GF-D8 (cell line): ENCODE measurements around the gene DBN1.

ENCODE experiments used
- DNase-seq: peaks from one replicate; lab custom pipeline; 2025; lab: John Stamatoyannopoulos, UW

The DBN1 gene

DNA sequence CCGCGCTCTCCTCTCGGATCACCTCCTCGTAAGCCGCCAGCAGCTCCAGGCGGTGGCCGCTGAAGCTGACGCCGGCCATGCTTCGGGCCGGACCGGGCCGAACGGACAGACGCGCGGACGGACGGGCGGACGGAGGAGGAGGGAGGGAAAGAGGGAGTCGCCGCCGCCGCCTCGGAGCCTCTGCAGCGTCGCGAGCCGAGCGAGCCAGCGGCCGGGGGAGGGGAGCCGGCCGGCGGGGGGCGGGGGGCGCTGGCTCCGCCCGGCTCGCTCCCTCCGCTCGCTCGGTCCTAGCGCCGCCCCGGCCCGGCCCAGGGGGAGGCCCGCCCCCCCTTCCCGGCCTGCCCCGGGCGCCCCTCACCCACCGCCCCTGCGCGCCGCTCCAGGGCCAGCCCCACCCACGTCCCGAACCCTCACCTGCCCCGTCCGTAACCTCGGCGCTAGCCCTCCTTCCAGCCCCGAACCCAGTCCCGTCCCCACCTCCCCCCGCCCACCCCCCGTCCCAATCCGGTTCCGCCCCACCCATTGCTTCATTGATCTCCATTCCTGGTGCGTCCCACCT is at the start of gene DBN1:
Gene DBN1 (minus strand): TSS at position 192 of the 559 bp plus-strand sequence. CDS start 113 bp downstream, at position 79.
- no peak for DNase-seq

DNA sequence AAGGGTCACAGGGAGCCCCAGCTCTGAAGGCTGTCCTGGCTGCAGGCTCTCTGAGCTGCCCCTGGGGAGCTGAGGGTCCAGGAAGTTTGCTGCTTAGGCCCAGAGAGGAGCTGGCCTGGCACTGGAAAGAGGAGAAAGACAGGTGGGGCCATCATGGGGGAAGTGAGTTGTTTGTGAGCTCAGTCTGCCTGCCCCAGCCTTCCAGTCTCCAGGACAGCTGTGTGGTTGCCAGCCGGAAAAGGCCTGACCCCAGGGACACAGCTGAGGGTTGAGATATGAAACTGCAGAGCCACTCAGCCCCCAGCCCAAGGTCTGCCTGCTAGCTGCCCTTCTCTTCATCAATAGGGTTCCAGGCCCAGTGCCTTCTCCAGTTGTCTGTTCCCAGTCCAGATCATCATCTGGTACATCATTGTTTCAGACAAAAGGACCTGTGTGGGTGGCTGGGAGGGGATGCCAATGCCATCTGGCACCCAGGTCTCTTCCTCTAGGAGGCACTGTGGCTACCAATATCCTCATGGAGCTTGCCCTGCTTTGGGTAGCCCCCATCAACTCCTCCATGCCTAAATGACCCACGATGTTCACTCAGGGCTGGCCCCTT is 47.6 kb upstream of the DBN1 start:
- DNase-seq: peak; percentile 60

DNA sequence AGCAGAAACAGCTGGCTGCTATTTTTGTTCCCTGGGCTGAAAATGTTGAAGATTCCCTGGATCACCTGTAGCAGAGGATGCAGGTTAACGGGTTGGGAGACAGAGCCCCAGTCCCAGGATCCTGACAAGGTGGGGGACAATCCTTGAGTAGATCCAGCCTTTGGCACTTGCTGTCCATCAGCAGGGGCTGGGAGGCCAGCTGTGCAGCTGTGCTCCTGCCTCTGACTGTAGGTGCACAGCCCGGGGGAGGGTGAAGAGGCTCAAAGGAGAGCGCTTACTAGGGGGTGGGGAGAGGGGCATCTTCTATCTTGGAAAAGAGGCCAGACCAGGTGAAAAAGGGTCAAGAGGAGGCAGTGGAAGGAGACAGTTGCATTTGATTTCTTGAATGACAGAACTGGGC is 46.8 kb upstream of the DBN1 start:
- no peak for DNase-seq

DNA sequence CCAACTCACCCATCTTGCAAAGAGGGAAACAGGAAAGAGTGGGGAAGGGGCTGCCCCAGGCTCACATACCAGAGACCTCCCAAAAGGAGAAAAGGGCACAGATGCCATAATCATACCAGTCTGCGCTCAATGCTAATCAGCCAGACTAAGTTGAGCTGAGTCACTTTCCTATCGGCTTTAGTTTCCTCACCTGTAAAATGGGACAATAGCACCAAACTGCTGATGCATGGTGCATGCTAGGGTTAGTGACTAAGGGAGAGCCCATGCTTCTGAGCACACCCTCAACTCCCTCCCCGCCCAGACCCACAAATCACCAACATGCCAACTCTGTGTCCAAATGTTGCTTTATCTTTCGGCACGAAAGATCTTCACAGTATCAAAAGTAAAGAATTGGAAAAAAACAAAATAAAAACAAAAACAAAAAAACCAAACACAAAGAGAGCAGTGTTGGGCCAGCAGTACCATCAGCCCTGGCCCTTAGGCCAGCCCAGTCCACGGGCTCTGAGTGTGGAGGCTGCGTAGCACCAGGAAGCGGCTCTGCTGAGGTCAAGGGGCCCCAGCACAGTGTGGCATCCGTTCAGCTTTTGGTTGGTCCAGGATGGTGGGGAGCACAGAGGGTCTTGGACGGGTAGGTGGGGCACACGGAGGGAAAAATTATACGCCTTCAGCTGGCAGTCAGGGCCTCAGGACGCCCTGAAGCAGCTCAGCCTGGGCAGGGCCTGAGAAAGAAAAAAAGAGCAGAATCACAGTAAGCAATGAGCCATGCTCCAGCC is 46.2 kb upstream of the DBN1 start:
- DNase-seq: no peak

DNA sequence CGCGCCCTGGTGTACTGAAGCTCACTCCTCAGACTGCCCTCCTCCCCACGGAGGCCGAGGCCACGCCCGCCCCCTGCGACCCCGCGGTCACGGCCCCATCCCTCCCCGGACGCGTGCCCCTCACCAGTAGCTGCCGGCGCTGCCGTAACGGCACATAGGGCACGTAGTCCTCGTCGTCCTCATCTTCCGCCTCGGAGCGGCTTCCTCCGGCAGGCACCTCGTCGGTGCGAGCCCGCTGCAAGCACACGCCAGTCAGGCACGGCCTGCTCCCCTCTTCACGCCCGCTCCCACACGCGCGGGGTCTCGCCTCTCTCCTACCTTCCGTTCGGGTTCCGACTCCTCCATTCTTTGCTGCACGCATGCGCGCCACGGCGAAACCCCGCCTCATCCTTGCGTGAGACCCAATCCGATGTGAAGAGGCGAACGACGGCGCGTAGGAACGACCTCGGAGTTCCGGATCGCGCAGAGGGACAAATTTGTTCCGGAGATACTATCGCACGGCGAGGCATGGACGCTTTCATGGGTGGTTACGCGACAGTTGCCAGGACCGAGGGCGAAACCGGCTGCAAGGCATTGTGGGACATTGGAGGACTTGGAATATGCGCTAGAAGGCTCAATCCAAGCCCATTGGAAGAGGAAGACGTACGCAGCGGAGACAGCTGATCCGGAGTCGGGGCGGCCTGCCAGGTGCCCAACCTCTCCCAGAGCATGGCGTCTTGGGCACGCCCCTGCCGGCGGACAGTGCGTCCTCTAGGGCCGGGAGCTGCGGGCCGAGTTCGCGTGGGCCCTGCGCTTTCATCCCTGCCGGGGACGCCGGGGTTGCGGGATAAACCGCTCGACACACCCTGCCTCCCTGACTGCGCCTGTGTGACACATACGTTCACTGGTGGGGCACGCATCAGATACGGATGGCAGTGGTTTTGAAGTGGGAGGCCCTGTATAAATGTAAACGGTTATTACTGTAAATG is 43.5 kb upstream of the DBN1 start, which contains the start of gene DDX41:
Gene DDX41 (minus strand): TSS at position 361 of the 968 bp plus-strand sequence. CDS start 16 bp downstream, at position 345.
- DNase-seq: peak; percentile 95

DNA sequence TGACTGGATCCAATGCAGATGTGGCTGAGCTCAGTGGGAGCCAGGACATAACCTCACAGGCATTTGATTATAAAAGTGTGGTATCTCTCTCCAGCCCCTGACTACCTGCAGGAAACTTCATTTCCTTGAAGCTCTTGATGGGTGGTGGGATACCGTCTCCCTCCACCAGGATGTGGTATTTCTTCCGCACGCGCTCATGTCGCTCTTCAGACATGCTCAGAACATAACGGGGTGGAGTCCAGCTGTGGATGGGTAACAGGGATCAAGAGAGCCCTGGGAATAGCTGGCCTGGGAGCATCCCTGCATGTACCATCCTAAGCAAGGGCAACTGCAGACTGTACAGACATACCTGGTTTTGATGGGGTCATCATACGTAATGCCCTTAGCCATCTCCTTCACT is 42.1 kb upstream of the DBN1 start:
- no peak for DNase-seq

DNA sequence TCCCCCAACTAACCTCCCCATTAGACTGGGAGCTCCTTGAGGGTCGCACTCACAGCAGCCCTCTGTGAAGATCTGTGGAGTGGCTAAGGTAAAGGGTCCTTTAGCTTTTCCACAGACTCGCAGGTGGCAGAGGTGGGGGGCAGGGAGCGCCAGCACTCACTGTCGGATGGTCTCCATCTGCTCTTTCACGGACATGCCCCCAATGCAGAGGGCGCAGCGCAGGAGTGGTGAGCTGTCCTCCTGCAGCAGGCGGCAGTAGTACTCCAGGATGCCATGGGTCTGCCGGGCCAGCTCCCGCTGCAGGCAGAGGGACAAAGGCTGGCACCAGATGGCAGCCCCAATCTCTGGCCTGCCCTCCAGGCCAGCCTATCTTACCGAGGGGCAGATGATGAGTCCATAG is 41.1 kb upstream of the DBN1 start:
- no peak for DNase-seq

DNA sequence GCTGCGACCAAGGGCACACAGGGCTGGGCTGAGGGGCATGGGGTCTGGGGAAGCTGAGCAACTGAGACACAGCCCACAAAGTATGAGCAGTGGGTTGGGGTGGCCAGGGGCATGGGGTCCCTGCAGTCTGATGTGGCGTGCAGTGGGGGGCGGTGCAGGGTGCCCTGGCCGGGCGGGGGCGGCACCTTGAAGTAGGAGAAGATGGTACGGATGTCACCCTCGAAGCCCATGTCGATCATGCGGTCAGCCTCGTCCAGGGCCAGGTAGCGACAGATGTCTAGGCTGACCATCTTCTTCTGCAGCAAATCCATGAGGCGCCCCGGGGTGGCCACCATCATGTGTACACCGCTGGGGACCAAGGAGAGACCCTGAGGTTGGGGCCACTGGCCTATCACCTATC is 40.1 kb upstream of the DBN1 start:
- no peak for DNase-seq

DNA sequence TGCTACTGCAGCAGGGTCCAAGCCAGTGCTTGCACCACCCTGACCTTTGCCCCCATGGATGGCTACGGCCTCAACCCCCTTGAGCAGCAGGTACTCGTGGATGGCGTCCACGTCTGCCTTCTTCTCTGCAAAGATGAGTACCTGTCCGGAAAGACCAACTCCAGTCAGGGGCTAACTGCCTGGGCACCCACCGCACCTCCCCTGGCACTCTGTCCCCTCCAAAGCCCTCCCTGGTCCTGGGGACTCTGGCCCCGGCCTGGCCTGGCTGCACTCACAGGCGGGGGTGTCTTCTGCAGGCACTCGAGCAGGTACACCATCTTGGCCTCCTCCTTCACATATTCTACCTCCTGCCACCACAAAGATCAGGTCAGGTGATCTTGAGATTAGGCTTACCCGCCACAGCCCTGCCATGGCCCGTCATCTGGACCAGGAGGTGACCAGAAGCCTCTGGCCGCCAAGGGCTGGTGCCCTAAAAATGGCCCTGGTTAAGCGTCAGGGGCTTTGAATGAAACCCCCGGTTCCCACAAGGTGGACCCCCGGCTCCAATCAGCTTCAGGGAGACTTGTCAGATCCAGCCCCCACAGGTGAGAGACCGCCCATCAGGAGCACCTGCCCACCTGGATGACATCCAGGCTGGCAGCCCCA is 39.4 kb upstream of the DBN1 start:
- DNase-seq: no peak

DNA sequence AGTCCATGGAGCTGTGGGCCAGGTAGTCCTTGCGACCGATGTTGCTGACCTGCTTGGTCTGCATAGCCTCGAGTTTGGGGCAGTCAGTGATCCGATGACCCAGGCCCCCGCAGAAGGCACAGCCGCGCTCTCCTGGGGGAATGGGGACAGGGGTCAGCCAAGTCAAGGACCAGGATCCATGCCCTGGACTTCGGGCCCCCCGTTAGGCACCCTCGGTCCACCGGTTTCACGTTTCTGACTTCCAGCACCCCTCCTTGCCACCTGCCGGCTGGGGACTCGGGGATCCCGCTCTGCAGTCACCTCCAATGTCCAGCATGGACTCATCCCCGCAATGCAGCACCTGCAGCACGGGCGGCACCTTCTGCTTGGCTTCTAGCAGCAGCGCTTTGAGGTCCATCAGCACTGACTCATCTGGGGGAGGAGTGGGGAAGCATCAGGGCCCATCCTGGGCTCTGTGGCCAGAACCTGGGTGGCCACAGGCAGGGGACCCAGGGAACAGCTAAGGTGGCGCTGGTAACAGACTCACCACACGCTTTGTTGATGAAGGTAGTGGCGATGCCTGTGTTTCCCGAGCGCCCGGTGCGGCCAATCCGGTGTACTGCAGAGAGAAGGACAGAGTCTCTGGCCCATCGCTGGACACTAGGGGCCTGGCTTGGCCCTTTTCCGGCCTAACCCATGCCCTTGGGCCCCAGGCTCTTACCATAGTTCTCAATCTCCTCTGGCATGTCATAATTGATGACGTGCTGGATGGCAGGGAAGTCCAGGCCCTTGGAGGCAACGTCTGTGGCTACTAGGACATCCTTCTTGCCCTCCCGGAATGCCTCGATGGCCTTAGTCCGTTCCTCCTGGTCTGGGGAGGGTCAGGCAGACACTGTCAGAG is 38.6 kb upstream of the DBN1 start:
- DNase-seq: no peak

DNA sequence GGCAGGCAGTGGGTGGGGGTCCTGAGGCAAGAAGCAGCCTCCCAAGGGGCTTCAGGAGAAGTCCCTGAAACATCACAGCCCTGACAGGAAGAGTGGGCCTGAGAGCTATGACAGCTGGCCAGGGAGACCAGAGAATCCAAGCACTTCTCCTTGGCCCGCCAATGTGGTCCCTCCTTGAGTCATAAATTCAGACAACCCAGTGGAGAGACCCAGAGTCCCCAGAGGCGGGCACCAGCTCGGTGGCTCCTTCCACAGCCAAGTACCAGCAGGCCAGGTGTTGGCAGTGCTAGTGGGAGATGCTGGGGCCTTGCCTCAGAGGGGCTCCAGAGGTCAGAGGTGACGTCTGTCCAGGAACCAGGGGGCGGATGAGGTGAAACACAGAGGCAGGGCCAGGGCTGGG is 37.7 kb upstream of the DBN1 start:
- DNase-seq: no peak

DNA sequence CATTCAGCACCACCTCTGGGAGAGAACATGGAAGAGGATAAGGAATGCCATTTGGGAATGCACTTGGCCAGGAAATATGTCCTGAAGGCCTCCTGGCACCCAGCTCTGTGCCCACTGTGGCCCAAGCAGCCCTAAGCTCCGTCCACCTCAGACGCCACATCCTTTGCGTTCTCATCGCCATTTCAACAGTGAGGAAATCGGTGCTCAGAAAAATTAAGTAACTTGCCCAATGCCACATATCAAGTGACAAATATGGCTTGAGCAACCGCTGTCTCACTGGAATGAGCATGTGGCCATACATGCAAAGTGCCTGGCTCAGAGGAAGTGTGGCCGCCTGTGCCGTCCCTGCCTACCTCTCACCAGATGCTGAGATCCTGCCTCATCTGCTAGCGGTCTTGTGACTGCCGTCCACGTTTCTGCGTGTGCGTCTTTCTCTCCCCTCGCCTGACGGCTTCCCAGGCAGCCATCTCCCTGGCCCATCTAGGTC is 37.2 kb upstream of the DBN1 start:
- DNase-seq: peak; percentile 97

DNA sequence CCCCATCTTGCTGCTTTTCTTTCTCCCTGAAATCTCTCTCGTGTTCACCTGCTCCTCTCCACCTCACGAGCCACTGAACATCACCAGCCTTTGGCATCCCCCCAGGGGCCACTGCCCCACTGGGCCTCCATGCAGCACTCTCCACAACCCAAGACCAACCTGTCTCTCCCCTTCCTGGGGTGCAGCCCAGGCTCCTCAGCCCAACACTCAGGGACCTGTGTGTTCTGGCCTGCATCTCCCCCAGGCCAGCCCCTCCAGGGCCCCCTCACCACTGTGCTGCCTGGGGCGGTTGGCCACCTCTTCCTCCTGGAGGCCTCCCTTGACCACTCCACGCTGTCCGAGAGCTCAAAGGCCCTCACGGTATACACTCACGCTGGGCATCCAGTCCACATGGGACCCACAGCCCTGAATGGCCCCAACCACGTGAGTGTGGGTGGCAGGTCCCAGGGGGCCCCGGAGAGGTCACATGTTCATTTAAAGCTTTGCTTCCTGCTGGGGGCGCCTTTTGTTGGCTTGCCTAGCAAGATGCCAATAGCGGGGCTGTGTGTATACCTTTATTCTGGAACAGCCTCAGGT is 36.6 kb upstream of the DBN1 start:
- DNase-seq: peak; percentile 57

DNA sequence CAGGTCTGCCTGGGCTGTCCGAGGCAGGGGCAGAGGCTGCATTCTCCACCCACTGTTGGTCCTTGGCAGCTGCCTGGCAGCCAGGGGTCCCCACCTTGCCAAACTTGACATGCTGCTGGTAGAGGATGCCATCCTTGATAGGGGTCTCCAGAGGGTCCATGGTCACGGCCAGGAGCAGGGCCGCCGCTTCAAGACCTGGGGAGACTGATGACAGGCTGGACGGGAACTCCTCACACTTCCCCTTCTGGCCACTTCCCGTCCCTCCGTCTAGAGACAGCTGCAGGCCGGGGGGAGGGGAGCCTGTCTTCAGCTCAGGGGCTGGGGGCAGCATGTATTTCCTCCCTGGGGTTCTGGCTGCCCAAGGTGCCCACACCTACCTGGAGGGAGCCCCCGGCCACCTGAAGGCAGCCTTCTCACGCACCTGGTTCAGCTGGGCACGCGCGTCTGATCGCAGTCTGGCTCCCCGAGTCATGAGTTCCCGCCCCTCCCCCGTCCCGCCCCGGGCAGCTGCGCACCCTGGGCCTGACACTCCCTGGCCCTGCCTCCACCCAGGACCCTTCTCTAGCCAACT is 36.0 kb upstream of the DBN1 start, which contains the start of gene DOK3:
Gene DOK3 (minus strand): TSS at position 446 of the 571 bp plus-strand sequence. CDS start 286 bp downstream, at position 160.
- DNase-seq: peak; percentile 16

DNA sequence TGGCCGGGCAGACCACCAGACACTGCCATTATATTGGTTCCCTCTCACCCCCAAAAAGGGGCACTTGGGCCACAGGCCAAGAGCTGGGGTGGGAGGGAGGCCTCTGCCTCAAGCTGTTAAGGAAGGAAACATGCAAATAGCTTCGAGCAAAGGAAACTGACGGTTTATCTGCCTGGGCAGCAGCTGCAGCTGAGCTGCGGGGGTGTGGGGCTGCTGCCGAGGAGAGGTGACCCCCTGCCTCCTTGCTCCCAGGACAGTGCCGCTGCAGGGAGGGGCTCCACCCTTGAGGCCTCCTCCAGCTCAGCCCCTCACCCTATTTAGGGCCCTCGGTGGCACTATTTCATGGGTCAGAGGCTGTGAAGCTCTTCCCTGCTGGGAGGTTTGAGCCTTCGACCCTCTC is 35.4 kb upstream of the DBN1 start:
- DNase-seq: peak; percentile 58

DNA sequence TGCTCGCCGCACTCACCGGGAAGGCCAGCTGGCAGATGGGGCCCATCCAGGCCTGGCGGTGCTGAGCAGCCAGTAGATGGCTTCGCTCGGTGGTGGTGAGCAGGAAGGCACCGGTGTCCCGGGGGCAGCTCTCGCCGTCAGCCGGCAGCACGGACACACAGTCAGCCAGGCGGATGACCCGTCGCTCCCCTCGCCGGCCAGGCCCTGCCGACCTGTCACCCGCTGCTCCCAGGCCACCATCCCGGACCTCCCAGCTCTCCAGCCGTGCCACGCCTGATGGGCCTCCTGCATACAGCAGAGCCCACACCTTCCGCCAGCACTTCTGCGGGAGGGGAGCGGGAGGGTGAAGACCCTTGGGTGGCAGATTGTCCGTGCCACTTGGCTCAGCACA is 34.8 kb upstream of the DBN1 start:
- no peak for DNase-seq

DNA sequence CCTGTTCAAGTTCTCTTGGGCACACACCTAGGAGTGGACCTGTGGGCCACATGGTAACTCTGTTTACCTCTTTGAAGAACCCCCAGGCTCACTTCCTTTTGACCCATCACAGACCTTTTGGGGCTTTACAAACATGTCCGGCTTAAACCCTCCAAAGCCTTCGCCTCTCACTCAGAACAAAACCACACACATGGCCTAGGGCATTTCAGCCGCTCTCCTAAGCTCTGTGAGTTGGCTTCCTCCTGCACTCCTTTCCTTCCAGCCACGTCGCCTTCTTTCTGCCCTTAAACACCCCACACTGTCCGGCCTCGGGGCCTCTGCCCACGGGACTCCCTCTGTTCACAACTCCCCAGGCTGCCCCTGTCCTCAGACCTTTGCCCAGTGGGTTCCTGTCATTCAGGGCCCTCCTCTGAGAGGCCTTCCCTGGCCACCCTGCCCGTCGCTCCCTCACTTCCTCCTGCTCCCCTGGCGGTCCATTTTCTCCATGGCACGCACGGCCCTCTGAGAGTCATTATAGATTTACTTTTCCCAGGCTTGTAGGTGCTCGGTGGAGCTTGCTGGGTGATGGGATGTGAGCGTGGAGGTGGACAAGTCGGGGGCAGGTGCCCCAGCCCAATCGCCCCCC is 34.3 kb upstream of the DBN1 start:
- peak; percentile 21 for DNase-seq

DNA sequence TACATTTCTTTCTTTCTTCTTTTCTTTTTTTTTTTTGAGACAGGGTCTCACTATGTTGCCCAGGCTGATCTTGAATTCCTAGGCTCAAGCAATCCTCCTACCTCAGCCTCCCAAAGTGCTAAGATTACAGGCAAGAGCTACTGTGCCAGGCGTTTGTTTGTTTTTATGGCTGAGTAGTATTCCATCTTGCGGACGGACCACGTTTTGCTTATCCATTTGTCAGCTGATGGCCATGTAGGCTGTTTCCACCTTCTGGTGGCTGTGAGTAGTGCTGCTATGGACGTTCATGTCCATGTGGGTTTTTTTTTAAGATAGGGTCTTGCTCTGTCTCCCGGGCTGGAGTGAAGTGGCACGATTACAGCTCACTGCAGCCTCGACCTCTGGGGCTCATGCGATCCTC is 33.7 kb upstream of the DBN1 start:
- peak; percentile 4 for DNase-seq

DNA sequence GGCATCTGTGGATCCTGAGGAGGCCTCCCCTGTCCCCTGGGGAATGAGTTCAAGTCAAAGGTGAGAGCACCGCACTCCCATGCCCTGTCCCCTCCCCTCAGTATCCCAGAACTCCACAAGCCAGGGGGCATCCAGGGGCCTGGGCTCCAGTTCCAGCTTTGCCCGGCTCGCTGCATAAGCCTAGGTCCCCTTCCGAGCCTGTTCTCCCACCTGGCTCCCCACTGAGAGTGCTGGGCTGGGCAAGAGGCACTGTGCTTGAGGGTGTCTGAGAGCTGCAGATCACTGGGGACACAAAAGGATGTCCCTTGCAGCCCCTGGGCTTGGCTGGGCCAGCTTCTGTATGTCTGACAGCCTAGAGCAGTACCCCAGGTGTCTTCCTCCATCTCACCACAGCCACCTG is 31.6 kb upstream of the DBN1 start:
- DNase-seq: no peak
